Natural killer cell (primary cell): ENCODE measurements around the gene TAF15. TPM values are rescaled to one million over a fixed set of nuclear protein-coding genes. Genes with fewer than 3 reads are reported as not detected.

Source experiments
- ATAC-seq, 3 donors: fragments of 150-1000 bp in 2 of 3; fragments of 200-7000 bp in 1 of 3; cut with Tn5 transposase; 1 replicate in 1 of 3; 2 replicates in 2 of 3; pipeline ENCODE4 v1.10.0; 2021; ENCODE audit warnings: mild to moderate bottlenecking in 2 of 3, moderate library complexity in 2 of 3
- DNase-seq, 2 donors: peaks; one replicate each; pipeline versions ENCODE4 v3.0.0 to v3.0.0-alpha.2; 2013 to 2021; ENCODE audit warnings: mixed read lengths in 1 of 2
- H3K27ac ChIP-seq: one replicate; pipeline ENCODE4 v1.5.1; 2013; ENCODE audit warnings: mild to moderate bottlenecking, low read length
- H3K27me3 ChIP-seq: one replicate; pipeline ENCODE4 v1.6.1; 2013; ENCODE audit warnings: low read length; ENCODE audit not compliant: control insufficient read depth, insufficient read depth
- H3K36me3 ChIP-seq: one replicate; pipeline ENCODE4 v1.6.1; 2013; ENCODE audit warnings: low read length; ENCODE audit not compliant: control insufficient read depth, insufficient read depth
- H3K4me1 ChIP-seq: one replicate; pipeline ENCODE4 v1.6.1; 2013; ENCODE audit warnings: low read length; ENCODE audit not compliant: control insufficient read depth, insufficient read depth
- H3K4me3 ChIP-seq: one replicate; pipeline ENCODE4 v1.5.1; 2013; ENCODE audit warnings: low read length
- H3K9me3 ChIP-seq: one replicate; pipeline ENCODE4 v1.6.1; 2013; ENCODE audit warnings: low read length; ENCODE audit not compliant: control insufficient read depth, insufficient read depth
- H3K27ac Mint-ChIP-seq, 2 donors: one replicate each; pipeline ENCODE4 v1.8.0; 2022; ENCODE audit warnings: mild to moderate bottlenecking in 2 of 2, mixed read lengths in 2 of 2, moderate library complexity in 1 of 2
- H3K27me3 Mint-ChIP-seq, 2 donors: one replicate each; pipeline ENCODE4 v1.8.0; 2022; ENCODE audit warnings: low read depth in 2 of 2, mixed read lengths in 2 of 2
- H3K36me3 Mint-ChIP-seq: one replicate; pipeline ENCODE4 v1.8.0; 2022; ENCODE audit warnings: mixed read lengths
- H3K4me1 Mint-ChIP-seq, 2 donors: one replicate each; pipeline ENCODE4 v1.8.0; 2022; ENCODE audit warnings: mixed read lengths in 2 of 2
- H3K4me3 Mint-ChIP-seq: one replicate; pipeline ENCODE4 v1.8.0; 2022; ENCODE audit warnings: mild to moderate bottlenecking, moderate library complexity, mixed read lengths
- H3K9me3 Mint-ChIP-seq, 2 donors: one replicate each; pipeline ENCODE4 v1.8.0; 2022; ENCODE audit warnings: mixed read lengths in 2 of 2
- WGBS: methylation state at CpG from one replicate; pipeline ENCODE4 v1.1.7; 2013; ENCODE audit warnings: missing lambda C conversion rate; ENCODE audit not compliant: insufficient coverage; 5-methylcytosine and 5-hydroxymethylcytosine counted together
- intact Hi-C: fragments of 100-400 bp; cut with micrococcal nuclease; formaldehyde crosslinking; loops from one replicate; pipeline ENCODE4 v1.14.2; 2022
- total RNA-seq, 4 donors: library from RNA; stranded (reverse); fragments of 120-200 nt in 1 of 4; gene quantifications; one replicate each; pipeline versions ENCODE4 v1.2.3 to v1.2.4, GENCODE V29; 2013 to 2022
- TF ChIP-seq, protein P1 (sequence below): fragments of 200-600 bp; IDR thresholded peaks from one replicate; pipeline ENCODE4 v1.8.0; 2022; ENCODE audit warnings: antibody characterized with exemption

The TAF15 gene
- total RNA-seq, 3 donors from 2014 or later (not counting 1 experiment from before 2014, with no cell fraction given) = 214 to 253 (median 214) TPM

DNA sequence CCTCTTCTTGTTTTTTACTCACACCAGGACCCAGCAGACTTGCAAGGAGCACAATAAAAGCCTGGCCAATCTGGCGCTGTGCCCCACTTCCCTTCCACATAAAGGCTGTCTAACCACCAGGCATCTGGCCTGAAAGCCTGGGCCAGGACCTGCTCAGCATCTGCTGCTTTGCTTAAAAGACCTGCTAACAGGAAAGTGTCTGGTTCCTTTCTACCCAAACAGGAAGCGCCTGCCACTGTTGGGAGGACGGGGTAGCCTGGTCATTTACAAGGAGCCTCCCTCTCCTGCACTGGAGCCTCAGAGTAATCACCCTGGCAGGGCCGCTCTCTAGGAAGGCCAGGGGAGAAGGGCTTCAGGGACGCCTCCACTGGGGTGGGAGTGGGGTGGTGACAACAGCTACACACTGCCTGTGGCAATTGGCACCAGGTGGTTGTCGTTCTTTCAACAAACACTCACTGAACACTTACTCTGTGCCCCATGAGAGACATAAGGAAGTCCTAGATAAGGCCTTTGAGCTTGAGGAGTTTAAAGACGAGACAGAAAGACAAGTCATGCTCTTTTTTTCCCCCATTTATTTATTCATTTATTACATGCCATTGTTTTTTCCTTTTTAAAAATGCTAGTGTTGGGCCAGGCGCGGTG lies 7.6 kb upstream of the TAF15 start:
- Histone ChIP-seq H3K27me3 (peaks cover 3% of the 10 kb centered on the region), H3K27ac (no peak overlapping the region), H3K4me3 (no peak overlapping the region), H3K36me3 (no peaks in the 10 kb centered on the region), H3K4me1 (peaks cover 7% of the 10 kb centered on the region), H3K9me3 (no peaks in the 10 kb centered on the region)
- DNase-seq (peak in 1 of 2 donors; percentile 28), ATAC-seq (no peak)
- Mint-ChIP-seq H3K9me3 (no peaks in the 10 kb centered on the region), H3K4me1 (peaks cover 5% of the 10 kb centered on the region in 2 donors), H3K27ac (no peak overlapping the region), H3K27me3 (peaks cover 25 to 26% of the 10 kb centered on the region in 2 donors), H3K4me3 (no peak overlapping the region), H3K36me3 (no peaks in the 10 kb centered on the region)
- WGBS = 38% methylated on average over 9 of the region's 9 CpGs
- intact Hi-C loops = no loop called here
- TF ChIP-seq, protein P1, sequence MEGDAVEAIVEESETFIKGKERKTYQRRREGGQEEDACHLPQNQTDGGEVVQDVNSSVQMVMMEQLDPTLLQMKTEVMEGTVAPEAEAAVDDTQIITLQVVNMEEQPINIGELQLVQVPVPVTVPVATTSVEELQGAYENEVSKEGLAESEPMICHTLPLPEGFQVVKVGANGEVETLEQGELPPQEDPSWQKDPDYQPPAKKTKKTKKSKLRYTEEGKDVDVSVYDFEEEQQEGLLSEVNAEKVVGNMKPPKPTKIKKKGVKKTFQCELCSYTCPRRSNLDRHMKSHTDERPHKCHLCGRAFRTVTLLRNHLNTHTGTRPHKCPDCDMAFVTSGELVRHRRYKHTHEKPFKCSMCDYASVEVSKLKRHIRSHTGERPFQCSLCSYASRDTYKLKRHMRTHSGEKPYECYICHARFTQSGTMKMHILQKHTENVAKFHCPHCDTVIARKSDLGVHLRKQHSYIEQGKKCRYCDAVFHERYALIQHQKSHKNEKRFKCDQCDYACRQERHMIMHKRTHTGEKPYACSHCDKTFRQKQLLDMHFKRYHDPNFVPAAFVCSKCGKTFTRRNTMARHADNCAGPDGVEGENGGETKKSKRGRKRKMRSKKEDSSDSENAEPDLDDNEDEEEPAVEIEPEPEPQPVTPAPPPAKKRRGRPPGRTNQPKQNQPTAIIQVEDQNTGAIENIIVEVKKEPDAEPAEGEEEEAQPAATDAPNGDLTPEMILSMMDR = no peak

DNA sequence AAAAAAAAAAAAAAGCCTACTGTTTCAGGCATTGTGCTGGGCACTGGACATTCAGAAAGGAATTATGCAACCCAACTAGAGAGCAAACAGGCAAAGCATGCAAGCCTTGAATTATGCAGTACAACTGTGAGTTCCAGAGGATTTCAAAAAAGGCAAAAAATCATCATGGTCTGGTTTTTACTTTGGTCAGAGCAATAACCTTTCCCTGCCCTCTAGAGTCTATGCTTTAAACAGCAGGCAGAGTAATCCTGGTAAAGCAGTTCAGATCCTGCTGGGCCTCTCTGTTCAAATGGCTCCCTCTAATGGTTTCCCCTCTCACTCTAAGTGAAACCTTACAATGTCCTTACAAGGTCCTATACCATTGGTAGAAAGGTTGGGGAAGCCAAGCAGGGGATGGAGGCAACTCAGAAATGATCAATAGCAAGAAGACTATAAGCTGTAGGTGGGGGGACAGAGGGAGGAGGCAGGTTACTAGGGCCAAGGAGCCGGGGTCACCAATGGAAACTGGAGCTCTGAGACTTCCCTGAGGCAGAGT lies 4.6 kb upstream of the TAF15 start:
- WGBS = no CpG with 5 or more reads among the region's 1 CpG
- peaks cover 16% of the 10 kb centered on the region for H3K4me1 ChIP-seq

DNA sequence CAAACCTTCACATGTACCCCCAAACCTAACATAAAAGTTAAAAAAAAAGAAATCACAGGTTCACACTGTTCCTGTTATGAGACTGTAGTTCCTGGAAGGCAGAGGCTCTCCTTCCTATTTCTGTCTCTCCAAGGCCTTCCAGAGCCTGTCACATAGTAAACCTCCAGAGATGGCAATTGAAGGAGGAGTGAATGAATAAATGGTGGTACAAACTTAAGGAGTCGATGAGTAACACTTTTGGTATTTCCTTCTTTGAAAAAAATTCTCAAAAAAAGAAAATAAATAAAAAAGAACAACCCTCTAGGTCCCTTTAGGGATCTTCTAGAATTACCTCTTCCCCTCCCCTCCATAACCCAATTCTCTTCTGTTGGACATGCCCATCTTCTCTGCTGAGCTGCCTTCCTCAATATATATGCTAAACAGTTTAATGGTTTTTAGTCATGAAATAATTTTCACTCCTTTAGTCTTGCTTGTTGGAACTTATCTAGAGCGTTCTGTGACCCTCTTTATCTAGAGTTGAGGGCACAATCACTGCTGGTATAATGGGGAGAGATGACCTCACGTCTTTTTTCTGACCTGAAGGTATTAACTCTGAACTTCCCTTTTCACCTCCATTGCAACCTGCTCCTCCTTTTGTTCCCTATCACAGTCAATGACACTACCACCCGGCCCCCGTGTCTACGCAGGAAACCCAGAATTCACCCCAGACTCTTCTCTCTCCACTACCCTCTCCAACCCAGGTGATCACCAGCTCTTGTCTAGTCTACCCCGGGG lies 1.7 kb upstream of the TAF15 start:
- no peaks in the 10 kb centered on the region for H3K9me3 Mint-ChIP-seq
- Histone ChIP-seq H3K4me1 (peaks cover 18% of the 10 kb centered on the region), H3K36me3 (no peaks in the 10 kb centered on the region), H3K4me3 (no peak overlapping the region), H3K27me3 (no peaks in the 10 kb centered on the region), H3K27ac (no peak overlapping the region), H3K9me3 (no peaks in the 10 kb centered on the region)
- H3K27me3 Mint-ChIP-seq = no peaks in the 10 kb centered on the region
- H3K4me1 Mint-ChIP-seq = peaks cover 40 to 43% of the 10 kb centered on the region in 2 donors
- 83% methylated on average over 6 of the region's 7 CpGs for WGBS
- DNase-seq = no peak
- TF ChIP-seq, protein P1 = no peak
- peak overlapping the region; percentile 51 for H3K4me3 Mint-ChIP-seq
- H3K27ac Mint-ChIP-seq = peak overlapping the region; percentile 98
- no peaks in the 10 kb centered on the region for H3K36me3 Mint-ChIP-seq
- no peak for ATAC-seq
- intact Hi-C loops = loop anchor here (5.0 kb wide), 1 partner anchor 495 kb away; no protein-coding TSS in a partner anchor

More for the DNA sequence above, 4.6 kb upstream of the TAF15 start:
- Histone ChIP-seq H3K9me3 (no peaks in the 10 kb centered on the region), H3K27ac (no peak overlapping the region), H3K27me3 (no peaks in the 10 kb centered on the region), H3K36me3 (no peaks in the 10 kb centered on the region), H3K4me3 (no peak overlapping the region)
- TF ChIP-seq, protein P1 = peak; percentile 38
- intact Hi-C loops = loop anchor here (5.0 kb wide), 1 partner anchor 492 kb away; no protein-coding TSS in a partner anchor
- Mint-ChIP-seq H3K36me3 (no peaks in the 10 kb centered on the region), H3K27ac (no peak overlapping the region), H3K27me3 (peaks cover 5 to 7% of the 10 kb centered on the region in 2 donors), H3K4me1 (peaks cover 23 to 25% of the 10 kb centered on the region in 2 donors), H3K4me3 (no peak overlapping the region), H3K9me3 (no peaks in the 10 kb centered on the region)
- peak in 1 of 2 donors; percentile 80 for DNase-seq
- no peak for ATAC-seq
